Measurements from ENCODE around the gene GALNT17.

DNA sequence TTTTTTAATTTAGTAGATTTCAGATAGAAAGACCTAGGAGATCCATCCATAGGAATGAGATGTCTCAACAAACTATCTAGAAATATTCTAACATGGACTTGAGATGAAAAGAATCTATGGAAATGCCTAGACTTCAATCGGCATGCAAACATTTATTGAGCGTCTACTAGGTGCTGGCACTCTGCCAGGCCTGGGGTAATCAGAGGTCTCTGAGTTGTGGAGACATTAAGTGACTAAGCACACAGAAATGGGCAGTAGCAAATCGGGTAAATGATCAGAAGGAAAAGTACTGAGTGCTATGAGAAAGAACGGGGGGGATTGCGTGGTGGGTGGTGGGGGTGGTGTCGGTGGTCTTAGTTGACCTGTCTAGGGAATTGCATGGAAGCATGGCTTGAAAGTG, 466.6 kb downstream of the GALNT17 start:
- TF ChIP-seq, protein P1, sequence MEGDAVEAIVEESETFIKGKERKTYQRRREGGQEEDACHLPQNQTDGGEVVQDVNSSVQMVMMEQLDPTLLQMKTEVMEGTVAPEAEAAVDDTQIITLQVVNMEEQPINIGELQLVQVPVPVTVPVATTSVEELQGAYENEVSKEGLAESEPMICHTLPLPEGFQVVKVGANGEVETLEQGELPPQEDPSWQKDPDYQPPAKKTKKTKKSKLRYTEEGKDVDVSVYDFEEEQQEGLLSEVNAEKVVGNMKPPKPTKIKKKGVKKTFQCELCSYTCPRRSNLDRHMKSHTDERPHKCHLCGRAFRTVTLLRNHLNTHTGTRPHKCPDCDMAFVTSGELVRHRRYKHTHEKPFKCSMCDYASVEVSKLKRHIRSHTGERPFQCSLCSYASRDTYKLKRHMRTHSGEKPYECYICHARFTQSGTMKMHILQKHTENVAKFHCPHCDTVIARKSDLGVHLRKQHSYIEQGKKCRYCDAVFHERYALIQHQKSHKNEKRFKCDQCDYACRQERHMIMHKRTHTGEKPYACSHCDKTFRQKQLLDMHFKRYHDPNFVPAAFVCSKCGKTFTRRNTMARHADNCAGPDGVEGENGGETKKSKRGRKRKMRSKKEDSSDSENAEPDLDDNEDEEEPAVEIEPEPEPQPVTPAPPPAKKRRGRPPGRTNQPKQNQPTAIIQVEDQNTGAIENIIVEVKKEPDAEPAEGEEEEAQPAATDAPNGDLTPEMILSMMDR (tag by site-specific recombination; IDR thresholded peaks at IDR 0.05) = no peak
- TF ChIP-seq ZNF394 (tag by site-specific recombination; IDR thresholded peaks at IDR 0.05; ENCODE audit: borderline replicate concordance) = no peak
- no peak for TF ChIP-seq ZNF121 (tag by site-specific recombination; IDR thresholded peaks at IDR 0.05)
- TF ChIP-seq ZNF707 (tag by site-specific recombination; IDR thresholded peaks at IDR 0.05) = no peak
- TF ChIP-seq, protein P2, sequence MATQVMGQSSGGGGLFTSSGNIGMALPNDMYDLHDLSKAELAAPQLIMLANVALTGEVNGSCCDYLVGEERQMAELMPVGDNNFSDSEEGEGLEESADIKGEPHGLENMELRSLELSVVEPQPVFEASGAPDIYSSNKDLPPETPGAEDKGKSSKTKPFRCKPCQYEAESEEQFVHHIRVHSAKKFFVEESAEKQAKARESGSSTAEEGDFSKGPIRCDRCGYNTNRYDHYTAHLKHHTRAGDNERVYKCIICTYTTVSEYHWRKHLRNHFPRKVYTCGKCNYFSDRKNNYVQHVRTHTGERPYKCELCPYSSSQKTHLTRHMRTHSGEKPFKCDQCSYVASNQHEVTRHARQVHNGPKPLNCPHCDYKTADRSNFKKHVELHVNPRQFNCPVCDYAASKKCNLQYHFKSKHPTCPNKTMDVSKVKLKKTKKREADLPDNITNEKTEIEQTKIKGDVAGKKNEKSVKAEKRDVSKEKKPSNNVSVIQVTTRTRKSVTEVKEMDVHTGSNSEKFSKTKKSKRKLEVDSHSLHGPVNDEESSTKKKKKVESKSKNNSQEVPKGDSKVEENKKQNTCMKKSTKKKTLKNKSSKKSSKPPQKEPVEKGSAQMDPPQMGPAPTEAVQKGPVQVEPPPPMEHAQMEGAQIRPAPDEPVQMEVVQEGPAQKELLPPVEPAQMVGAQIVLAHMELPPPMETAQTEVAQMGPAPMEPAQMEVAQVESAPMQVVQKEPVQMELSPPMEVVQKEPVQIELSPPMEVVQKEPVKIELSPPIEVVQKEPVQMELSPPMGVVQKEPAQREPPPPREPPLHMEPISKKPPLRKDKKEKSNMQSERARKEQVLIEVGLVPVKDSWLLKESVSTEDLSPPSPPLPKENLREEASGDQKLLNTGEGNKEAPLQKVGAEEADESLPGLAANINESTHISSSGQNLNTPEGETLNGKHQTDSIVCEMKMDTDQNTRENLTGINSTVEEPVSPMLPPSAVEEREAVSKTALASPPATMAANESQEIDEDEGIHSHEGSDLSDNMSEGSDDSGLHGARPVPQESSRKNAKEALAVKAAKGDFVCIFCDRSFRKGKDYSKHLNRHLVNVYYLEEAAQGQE (tag by site-specific recombination; IDR thresholded peaks at IDR 0.05) = no peak
- TF ChIP-seq ZNF777 (tag by site-specific recombination; IDR thresholded peaks at IDR 0.05; ENCODE audit: borderline replicate concordance) = no peak
- TF ChIP-seq ZNF292 (tag by site-specific recombination; IDR thresholded peaks at IDR 0.05; ENCODE audit: borderline replicate concordance, low read depth) = no peak
- no peak for TF ChIP-seq KLF1 (tag by site-specific recombination; IDR thresholded peaks at IDR 0.05)
- TF ChIP-seq SP2 (tag by site-specific recombination; IDR thresholded peaks at IDR 0.05) = no peak
- TF ChIP-seq PBX3 (CRISPR knock-in tag; IDR thresholded peaks at IDR 0.05) = no peak
- no peak for TF ChIP-seq TCF7L2 (IDR thresholded peaks at IDR 0.05; ENCODE audit: borderline replicate concordance, low read depth, low read length)

Data from HEK293 (cell line).